GM12878 (cell line): ENCODE measurements around the gene C16orf96. TPM values are rescaled to one million over a fixed set of nuclear protein-coding genes. Genes with fewer than 3 reads are reported as not detected.

Experiments used
- ATAC-seq: fragments of 200-7000 bp; cut with Tn5 transposase; 3 replicates; pipeline ENCODE4 v1.9.1; 2020; ENCODE audit warnings: mild to moderate bottlenecking, moderate library complexity
- BruUV-seq: library from RNA; stranded (reverse); fragments of 400-500 nt; replicated peaks from 2 replicates; lab custom pipeline; 2021; lab: Mats Ljungman, UMichigan
- CTCF ChIA-PET: fragments of 300-600 bp; sonication (Branson Sonifier 250); formaldehyde crosslinking; extraction: SDS; loops from one replicate; lab custom pipeline; 2021; ENCODE audit warnings: inconsistent platforms; lab: Yijun Ruan, JAX
- POLR2A ChIA-PET: fragments of 350-600 bp; formaldehyde crosslinking; extraction: SDS; loops from one replicate; lab custom pipeline; 2021; ENCODE audit warnings: inconsistent platforms; lab: Charles Lee
- RAD21 ChIA-PET: fragments of 300-600 bp; sonication (Branson Sonifier 250); formaldehyde crosslinking; loops from one replicate; lab custom pipeline; 2023; ENCODE audit warnings: antibody characterized with exemption; ENCODE audit not compliant: unreplicated experiment; lab: Charles Lee
- SMC1A ChIA-PET: fragments of 300-600 bp; sonication (Branson Sonifier 250); formaldehyde crosslinking; loops from one replicate; lab custom pipeline; 2023; ENCODE audit not compliant: unreplicated experiment, uncharacterized antibody; lab: Charles Lee
- DNase-seq: peaks from one replicate; pipeline ENCODE4 v3.0.0-alpha.2; 2011; ENCODE audit warnings: low read depth, low spot score
- FAIRE-seq: peaks from 3 replicates; lab custom pipeline; 2011; peaks lifted over from hg19 to GRCh38; lab: Jason Lieb, UNC
- H2AFZ ChIP-seq: 2 replicates; pipeline ENCODE4 v1.6.0; 2011; ENCODE audit warnings: low read depth, low read length, control low read depth; ENCODE audit not compliant: control insufficient read depth
- H3K27ac ChIP-seq: 2 replicates; pipeline ENCODE4 v1.5.1; 2011; ENCODE audit warnings: control low read depth; ENCODE audit not compliant: control insufficient read depth, insufficient read depth
- H3K27me3 ChIP-seq, 2 experiments: replicated peaks in 1 of 2; 2 replicates each; pipeline versions ENCODE4 v1.6.0 to v1.6.1; 2011; ENCODE audit warnings: low read length in 1 of 2; ENCODE audit not compliant: control insufficient read depth in 2 of 2, insufficient read depth in 2 of 2
- H3K36me3 ChIP-seq, 2 experiments: 2 replicates each; pipeline ENCODE4 v1.5.1; 2011; ENCODE audit warnings: low read length in 1 of 2; ENCODE audit not compliant: control insufficient read depth in 2 of 2, insufficient read depth in 2 of 2
- H3K4me1 ChIP-seq: 2 replicates; pipeline ENCODE4 v1.6.1; 2011; ENCODE audit warnings: mild to moderate bottlenecking, low read length, moderate library complexity, mixed read lengths; ENCODE audit not compliant: control insufficient read depth, insufficient read depth
- H3K4me2 ChIP-seq: 2 replicates; pipeline ENCODE4 v1.6.0; 2011; ENCODE audit warnings: control low read depth; ENCODE audit not compliant: control insufficient read depth, insufficient read depth
- H3K4me3 ChIP-seq: fragments of 200-600 bp; sonication (generic); 2 replicates; pipeline ENCODE4 v1.5.1; 2016
- H3K79me2 ChIP-seq: 2 replicates; pipeline ENCODE4 v1.6.0; 2011; ENCODE audit warnings: low read length; ENCODE audit not compliant: control insufficient read depth, insufficient read depth
- H3K9ac ChIP-seq: 2 replicates; pipeline ENCODE4 v1.8.0; 2011; ENCODE audit warnings: low read length, control low read depth, mixed read lengths; ENCODE audit not compliant: control insufficient read depth, insufficient read depth
- H3K9me3 ChIP-seq: replicated peaks from 3 replicates; pipeline ENCODE4 v1.5.1; 2011; ENCODE audit warnings: mild to moderate bottlenecking, low read length; ENCODE audit not compliant: control insufficient read depth, insufficient read depth
- H4K20me1 ChIP-seq: 2 replicates; pipeline ENCODE4 v1.6.0; 2011; ENCODE audit not compliant: control insufficient read depth, insufficient read depth
- CHD1 ChIP-seq: IDR thresholded peaks from 2 replicates; pipeline ENCODE4 v1.6.1; 2012; ENCODE audit warnings: low read depth, low read length, improper control_type of control experiment
- CREB1 ChIP-seq: IDR thresholded peaks from 2 replicates; pipeline ENCODE4 v1.6.1; 2012; ENCODE audit warnings: low read depth, mild to moderate bottlenecking, inconsistent platforms
- CREM ChIP-seq: IDR thresholded peaks from 2 replicates; pipeline ENCODE4 v1.6.1; 2014; ENCODE audit warnings: antibody characterized with exemption, low read depth
- EGR1 ChIP-seq, 2 experiments: IDR thresholded peaks; 1 replicate in 1 of 2; 2 replicates in 1 of 2; pipeline ENCODE4 v1.6.1; 2011 to 2012; ENCODE audit warnings: low read depth in 2 of 2, low read length in 2 of 2, borderline replicate concordance in 1 of 2, mild to moderate bottlenecking in 1 of 2, moderate library complexity in 1 of 2
- HCFC1 ChIP-seq: fragments of 150-350 bp; IDR thresholded peaks from 2 replicates; pipeline ENCODE4 v1.6.1; 2014; ENCODE audit warnings: low read length
- JUND ChIP-seq: IDR thresholded peaks from 2 replicates; pipeline ENCODE4 v1.6.1; 2012; ENCODE audit warnings: low read depth, mild to moderate bottlenecking, low read length, improper control_type of control experiment, moderate library complexity
- LARP7 ChIP-seq: fragments of 450-650 bp; IDR thresholded peaks from 2 replicates; pipeline ENCODE4 v1.6.1; 2017; ENCODE audit warnings: mild to moderate bottlenecking
- MXI1 ChIP-seq: fragments of 150-350 bp; IDR thresholded peaks from 2 replicates; pipeline ENCODE4 v1.6.1; 2011; ENCODE audit warnings: low read depth, mild to moderate bottlenecking, inconsistent platforms, low read length, improper control_type of control experiment
- MYC ChIP-seq: IDR thresholded peaks from 2 replicates; pipeline ENCODE4 v1.6.1; 2011; ENCODE audit warnings: mild to moderate bottlenecking, low read length, moderate library complexity, inconsistent platforms; ENCODE audit not compliant: insufficient read depth, insufficient replicate concordance, insufficient read length, severe bottlenecking
- NBN ChIP-seq: fragments of 450-650 bp; IDR thresholded peaks from 2 replicates; pipeline ENCODE4 v1.6.1; 2016
- PAX5 ChIP-seq: IDR thresholded peaks from 2 replicates; pipeline ENCODE4 v1.6.1; 2011; ENCODE audit warnings: low read depth, low read length, borderline replicate concordance
- PML ChIP-seq: IDR thresholded peaks from 2 replicates; pipeline ENCODE4 v1.6.1; 2012; ENCODE audit warnings: low read length, inconsistent platforms
- POLR2A ChIP-seq: IDR thresholded peaks from 2 replicates; pipeline ENCODE4 v1.6.1; 2011; ENCODE audit warnings: low read depth, mild to moderate bottlenecking, low read length
- POLR2AphosphoS5 ChIP-seq: IDR thresholded peaks from 2 replicates; pipeline ENCODE4 v1.6.1; 2011; ENCODE audit warnings: mild to moderate bottlenecking, low read length, inconsistent platforms
- SIN3A ChIP-seq: IDR thresholded peaks from 2 replicates; pipeline ENCODE4 v1.6.1; 2012; ENCODE audit warnings: low read depth, low read length, improper control_type of control experiment
- SIX5 ChIP-seq: IDR thresholded peaks from 2 replicates; pipeline ENCODE4 v1.6.1; 2011; ENCODE audit warnings: mild to moderate bottlenecking, low read depth, low read length, moderate library complexity; ENCODE audit not compliant: severe bottlenecking
- SMAD5 ChIP-seq: IDR thresholded peaks from 2 replicates; pipeline ENCODE4 v1.6.1; 2016; ENCODE audit warnings: antibody characterized with exemption, low read depth
- SMARCA5 ChIP-seq: fragments of 450-650 bp; IDR thresholded peaks from 2 replicates; pipeline ENCODE4 v1.6.1; 2017; ENCODE audit warnings: mild to moderate bottlenecking
- SPI1 ChIP-seq: IDR thresholded peaks from 2 replicates; pipeline ENCODE4 v1.6.1; 2011; ENCODE audit warnings: low read depth, mild to moderate bottlenecking, low read length, moderate library complexity, borderline replicate concordance; ENCODE audit not compliant: insufficient read depth
- SRF ChIP-seq, 2 experiments: IDR thresholded peaks; 2 replicates each; pipeline ENCODE4 v1.6.1; 2011; ENCODE audit warnings: low read depth in 2 of 2, low read length in 2 of 2, mild to moderate bottlenecking in 1 of 2, moderate library complexity in 1 of 2
- TAF1 ChIP-seq: IDR thresholded peaks from 2 replicates; pipeline ENCODE4 v1.6.1; 2011; ENCODE audit warnings: mild to moderate bottlenecking, low read depth, low read length, borderline replicate concordance
- WRNIP1 ChIP-seq: IDR thresholded peaks from 2 replicates; pipeline ENCODE4 v1.6.1; 2011; ENCODE audit warnings: low read depth, low read length, improper control_type of control experiment, borderline replicate concordance
- YY1 ChIP-seq: IDR thresholded peaks from 2 replicates; pipeline ENCODE4 v1.6.1; 2011; ENCODE audit warnings: low read depth, mild to moderate bottlenecking, low read length
- WGBS: methylation state at CpG from one replicate; pipeline ENCODE4 v1.1.6; 2016; ENCODE audit warnings: low lambda C conversion rate; ENCODE audit not compliant: insufficient replicate concordance, insufficient coverage; ENCODE audit errors: missing lambda C conversion rate; 5-methylcytosine and 5-hydroxymethylcytosine counted together
- in situ Hi-C: fragments of 300-500 bp; cut with MboI; formaldehyde crosslinking; loops from 9 replicates; pipeline ENCODE4 v1.14.3; 2018; ENCODE audit warnings: mixed read lengths
- intact Hi-C: fragments of 100-400 bp; cut with micrococcal nuclease; formaldehyde crosslinking; loops from one replicate; pipeline ENCODE4 v1.14.2; 2022; ENCODE audit not compliant: unreplicated experiment
- polyA plus RNA-seq, 11 experiments: library from polyadenylated mRNA; depleted of rRNA in 4 of 11; unstranded in 6 of 11; stranded (reverse) in 5 of 11; fragments of >200 nt; fragmentation: Nextera tagmentation in 4 of 11; fragmentation: Illumina TruSeq in 1 of 11; extraction: Ambion mirVana in 4 of 11; extraction: Trizol in 1 of 11; gene quantifications; 1 replicate in 1 of 11; 2 replicates in 10 of 11; pipeline versions ENCODE4 v1.2.1 to v1.2.3, GENCODE V29; 2011 to 2016; ENCODE audit warnings: inconsistent platforms in 2 of 11, missing spikeins in 2 of 11, low read depth in 1 of 11
- total RNA-seq, 4 experiments: library from RNA; depleted of rRNA in 3 of 4; stranded (reverse); fragments of >200 nt in 3 of 4; fragmentation: Illumina TruSeq in 1 of 4; extraction: Trizol in 1 of 4; gene quantifications; 2 replicates each; pipeline versions ENCODE4 v1.2.1 to v1.2.3, GENCODE V29; 2013 to 2021
- TF ChIP-seq, protein P1 (sequence below): fragments of 450-650 bp; IDR thresholded peaks from 2 replicates; pipeline ENCODE4 v1.6.1; 2017; ENCODE audit warnings: low read depth, mild to moderate bottlenecking, moderate library complexity
- TF ChIP-seq, protein P2 (sequence below): IDR thresholded peaks from 2 replicates; pipeline ENCODE4 v1.6.1; 2012; ENCODE audit warnings: low read depth, low read length, improper control_type of control experiment

C16orf96 gene
- total and polyA plus RNA-seq, 10 of the 15 experiments (the other 5 are each of a cell fraction or from before 2014, with no cell fraction given) = 0.01 to 0.08 (median 0.01) TPM; not detected in 7

DNA sequence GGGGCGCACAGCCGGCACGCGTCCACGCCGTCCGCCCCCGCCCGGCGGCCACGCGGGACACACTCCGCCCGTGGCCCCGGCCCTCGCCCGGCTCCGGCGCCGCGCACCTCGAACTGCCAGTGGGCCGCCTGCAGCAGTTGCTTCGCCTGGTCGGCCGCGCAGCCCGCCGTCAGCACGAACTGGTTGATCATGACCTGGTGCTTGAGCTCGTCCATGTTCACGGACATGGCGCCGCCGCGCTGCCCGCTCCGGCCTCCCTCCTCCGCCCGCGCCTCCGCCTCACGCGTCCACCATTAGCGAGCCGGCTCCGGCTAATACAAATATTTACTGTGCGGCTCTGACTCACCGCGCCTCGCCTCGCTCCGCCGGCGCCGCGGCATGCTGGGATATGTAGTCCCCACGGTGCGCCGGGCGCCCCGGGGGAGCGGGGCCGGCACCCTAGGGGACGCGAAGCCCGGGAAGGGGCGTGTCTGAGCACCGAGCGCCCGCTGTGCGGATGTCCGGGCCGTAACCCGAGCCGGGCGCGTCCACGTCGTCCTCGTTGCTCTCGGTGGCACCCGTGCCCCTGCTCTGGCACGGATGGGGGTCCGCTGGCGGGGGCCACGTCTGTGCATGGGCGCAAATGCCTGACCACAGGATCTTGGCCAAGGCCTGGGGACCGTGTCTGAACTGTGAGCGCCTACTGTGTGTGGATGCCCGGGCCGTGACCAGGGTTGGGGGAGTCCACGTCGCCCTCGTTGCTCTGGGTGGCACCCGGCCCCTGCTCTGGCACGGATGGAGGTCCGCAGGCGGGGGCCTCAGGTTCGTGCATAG is 58.6 kb downstream of the C16orf96 start, which contains the start of gene UBALD1:
UBALD1 (minus strand) TSS at position 318 of the 813 bp plus-strand sequence; CDS start at position 227, 91 bp downstream.
- H3K4me2 ChIP-seq = peak within 1 kb of the TSS; percentile 93
- in situ Hi-C loops = loop anchor here (10.0 kb wide), 1 partner anchor 340 kb away; the partner anchor contains the start of gene SEC14L5
- ChIA-PET RAD21 (no interaction called here), POLR2A (interaction anchor here (0.9 to 2.0 kb wide), 2 partner anchors 9 to 201 kb away, joined by 3 to 5 read pairs; no protein-coding TSS in a partner anchor), SMC1A (no interaction called here), CTCF (interaction anchor here (0.6 kb wide), 1 partner anchor 9 kb away, joined by 3 read pairs; the partner anchor contains the start of gene MGRN1)
- no peaks in the 10 kb centered on the region for H4K20me1 ChIP-seq
- BruUV-seq = no TSS peak
- intact Hi-C loops = loop anchor here (10.0 kb wide), 3 partner anchors 100 to 190 kb away; partner anchors contain the start of genes DNAJA3 and ROGDI
- no peaks in the 10 kb centered on the region; a peak in 1 of 4 replicates for H3K36me3 ChIP-seq
- peaks cover 31% of the 10 kb centered on the region for H3K79me2 ChIP-seq
- FAIRE-seq = peak; percentile 83
- H3K4me1 ChIP-seq = peaks cover 20% of the 10 kb centered on the region
- H3K9ac ChIP-seq = peak within 1 kb of the TSS; percentile 80
- DNase-seq = peak; percentile 48
- H2AFZ ChIP-seq = peak within 1 kb of the TSS; percentile 98
- no peaks in the 10 kb centered on the region for H3K9me3 ChIP-seq
- 2% methylated on average over 92 of the region's 100 CpGs for WGBS
- H3K4me3 ChIP-seq = peak within 1 kb of the TSS; percentile 72
- H3K27ac ChIP-seq = peak within 1 kb of the TSS; percentile 88
- ATAC-seq = peak; percentile 77
- H3K27me3 ChIP-seq = no peaks in the 10 kb centered on the region
- TF ChIP-seq, protein P1, sequence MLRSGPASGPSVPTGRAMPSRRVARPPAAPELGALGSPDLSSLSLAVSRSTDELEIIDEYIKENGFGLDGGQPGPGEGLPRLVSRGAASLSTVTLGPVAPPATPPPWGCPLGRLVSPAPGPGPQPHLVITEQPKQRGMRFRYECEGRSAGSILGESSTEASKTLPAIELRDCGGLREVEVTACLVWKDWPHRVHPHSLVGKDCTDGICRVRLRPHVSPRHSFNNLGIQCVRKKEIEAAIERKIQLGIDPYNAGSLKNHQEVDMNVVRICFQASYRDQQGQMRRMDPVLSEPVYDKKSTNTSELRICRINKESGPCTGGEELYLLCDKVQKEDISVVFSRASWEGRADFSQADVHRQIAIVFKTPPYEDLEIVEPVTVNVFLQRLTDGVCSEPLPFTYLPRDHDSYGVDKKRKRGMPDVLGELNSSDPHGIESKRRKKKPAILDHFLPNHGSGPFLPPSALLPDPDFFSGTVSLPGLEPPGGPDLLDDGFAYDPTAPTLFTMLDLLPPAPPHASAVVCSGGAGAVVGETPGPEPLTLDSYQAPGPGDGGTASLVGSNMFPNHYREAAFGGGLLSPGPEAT = no peak
- peak; percentile 89 for TF ChIP-seq CREB1
- TF ChIP-seq MXI1 = peak; percentile 81
- 0 out of 2 replicates have a peak, but pooled peaks have one; percentile 26 for TF ChIP-seq JUND
- peak; percentile 53; the same call in 1 of the 2 replicates for TF ChIP-seq PML
- TF ChIP-seq NBN = no peak
- TF ChIP-seq, protein P2, sequence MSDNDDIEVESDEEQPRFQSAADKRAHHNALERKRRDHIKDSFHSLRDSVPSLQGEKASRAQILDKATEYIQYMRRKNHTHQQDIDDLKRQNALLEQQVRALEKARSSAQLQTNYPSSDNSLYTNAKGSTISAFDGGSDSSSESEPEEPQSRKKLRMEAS = 0 out of 2 replicates have a peak, but pooled peaks have one; percentile 46
- TF ChIP-seq HCFC1 = peak; percentile 94
- TF ChIP-seq SMARCA5 = peak; percentile 35
- TF ChIP-seq POLR2AphosphoS5 = peak; percentile 85
- TF ChIP-seq SPI1 = no peak
- no peak for TF ChIP-seq WRNIP1
- TF ChIP-seq SIN3A = peak; percentile 69; the same call in 1 of the 2 replicates
- TF ChIP-seq EGR1 (IDR thresholded peaks at IDR 0.05; ENCODE audit: borderline replicate concordance in 1 of 2, low read depth in 2 of 2, low read length in 2 of 2) = peak; percentile 4 to 5; a peak in 1 of 3 replicates
- TF ChIP-seq YY1 = peak; percentile 93
- peak; percentile 25 for TF ChIP-seq MYC
- peak; percentile 28 to 65; a peak in 2 of 4 replicates for TF ChIP-seq SRF (IDR thresholded peaks at IDR 0.05; ENCODE audit: low read depth in 2 of 2, low read length in 2 of 2)
- TF ChIP-seq CHD1 = no peak
- TF ChIP-seq POLR2A = peak; percentile 86
- peak; percentile 78 for TF ChIP-seq CREM
- peak; percentile 89 for TF ChIP-seq TAF1
- TF ChIP-seq SIX5 = peak; percentile 83
- peak; percentile 64; the same call in 1 of the 2 replicates for TF ChIP-seq SMAD5
- peak; percentile 91 for TF ChIP-seq PAX5
- peak; percentile 55 for TF ChIP-seq LARP7
